Psoas muscle (tissue), 8 donors: ENCODE data around the gene LRCH4. TPM values are rescaled to one million over a fixed set of nuclear protein-coding genes. Genes with fewer than 3 reads are reported as not detected.
A peak's percentile ranks its signal among the peaks of the same experiment; 100 is the strongest.
"Not testable (repeated sequence)": the region's sequence is repeated elsewhere in the genome, so short reads cannot be mapped to it uniquely, and the experiment has no call there.

Experiments used
- ATAC-seq, 4 donors: fragments of 200-7000 bp; cut with Tn5 transposase; one replicate each; pipeline ENCODE4 v1.9.1; 2020; ENCODE audit warnings: moderate library complexity in 3 of 4, mild to moderate bottlenecking in 2 of 4
- DNase-seq, 2 donors: peaks; one replicate each; pipeline ENCODE4 v3.0.0-alpha.2; 2020
- H3K27ac ChIP-seq: fragments of 200-600 bp; one replicate; pipeline ENCODE4 v1.8.0; 2022
- H3K27me3 ChIP-seq, 3 donors: fragments of 200-600 bp in 1 of 3; one replicate each; pipeline versions ENCODE4 v1.6.1 to v1.8.0; 2013 to 2022; ENCODE audit warnings: low read length in 2 of 3, mild to moderate bottlenecking in 2 of 3, moderate library complexity in 1 of 3; ENCODE audit not compliant: insufficient read depth in 3 of 3
- H3K36me3 ChIP-seq, 2 donors: fragments of 200-600 bp in 1 of 2; one replicate each; pipeline versions ENCODE4 v1.6.1 to v1.8.0; 2013 to 2022; ENCODE audit warnings: low read depth in 1 of 2, mild to moderate bottlenecking in 1 of 2, moderate library complexity in 1 of 2; ENCODE audit not compliant: insufficient read depth in 1 of 2
- H3K4me1 ChIP-seq: fragments of 200-600 bp; one replicate; pipeline ENCODE4 v1.8.0; 2022
- H3K4me3 ChIP-seq: fragments of 200-600 bp; one replicate; pipeline ENCODE4 v1.8.0; 2022; ENCODE audit warnings: mild to moderate bottlenecking
- H3K9me3 ChIP-seq: fragments of 200-600 bp; one replicate; pipeline ENCODE4 v1.8.0; 2022
- CTCF ChIP-seq: fragments of 200-600 bp; IDR thresholded peaks from one replicate; pipeline ENCODE4 v1.8.0; 2022; ENCODE audit warnings: antibody characterized with exemption
- WGBS, 3 donors: extraction: QIAGEN DNeasy Blood & Tissue Kit; methylation state at CpG; one replicate each; pipeline versions ENCODE4 v1.1.6 to v1.1.7; 2013; 5-methylcytosine and 5-hydroxymethylcytosine counted together
- intact Hi-C, 2 donors: fragments of 100-400 bp; cut with DNase I; formaldehyde crosslinking; loops; one replicate each; pipeline versions ENCODE4 v1.11.0 to v1.14.2; 2022
- polyA plus RNA-seq, 3 donors: library from polyadenylated mRNA; stranded (reverse); fragments of 200-250 nt; gene quantifications; one replicate each; pipeline ENCODE4 v1.2.3, GENCODE V29; 2013
- total RNA-seq, 4 donors: library from RNA; stranded (reverse); fragmentation: NEBNext Ultra II Directional in 2 of 4; extraction: Animal tissue kit (Norgen Biotek cat#: 25700) in 2 of 4; gene quantifications; one replicate each; pipeline versions ENCODE4 v1.2.1 to v1.2.4, GENCODE V29; 2021 to 2023
- donor health status: healthy with polysubstance abuse.
- donor health status: DM: no; HTN: no; CAD: no; lungs with moderate emphysema.
- donor health status: Bipolar disorder and iron deficiency.
- donor health status: healthy.
- donor health status: DM: yes; HTN: yes; CAD: no.
- donor health status: DM: no; HTN: no; CAD: no.
- donor health status: DM: no; HTN: no; CAD: no.
- donor health status: DM: yes; HTN: yes; CAD: no.

The LRCH4 gene
- total and polyA plus RNA-seq, 7 donors: 16.7 to 41.5 (median 33.5) TPM

- WGBS, 3 donors: 59 to 76% (median 70%) methylated on average over 1 of the region's 1 CpG
- ATAC-seq (no peak), DNase-seq (no peak)
- Histone ChIP-seq H3K36me3 (no peaks in the 10 kb centered on the region), H3K27me3 (no peaks in the 10 kb centered on the region), H3K4me3 (no peak overlapping the region), H3K9me3 (no peaks in the 10 kb centered on the region), H3K4me1 (peaks cover 31% of the 10 kb centered on the region), H3K27ac (no peak overlapping the region)
- intact Hi-C loops: loop anchor here in 1 of 2 donors (5.0 kb wide), 1 partner anchor 66 kb away; the partner anchor contains the start of gene TSC22D4
- no peak for TF ChIP-seq CTCF
These were observed 42.3 kb downstream of the LRCH4 start for GRCh38 chr7:100543586-100543985.

DNA sequence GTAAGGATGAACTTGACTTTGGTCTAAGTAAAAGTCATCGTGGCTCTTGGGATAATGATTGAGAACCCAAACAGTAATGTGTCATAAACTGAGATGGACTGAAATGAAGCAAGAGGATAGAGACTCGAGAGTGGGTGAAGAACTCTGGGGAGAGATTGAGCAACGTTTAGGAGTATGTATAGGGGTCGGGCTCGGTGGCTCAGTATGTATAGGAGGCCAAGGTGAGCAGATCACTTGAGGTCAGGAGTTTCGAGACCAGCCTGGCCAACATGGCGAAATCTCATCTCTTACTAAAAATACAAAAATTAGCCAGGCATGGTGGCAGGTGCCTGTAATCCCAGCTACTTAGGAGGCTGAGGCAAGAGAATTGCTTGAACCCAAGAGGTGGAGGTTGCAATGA is 44.6 kb downstream of the LRCH4 start:
- DNase-seq, H3K27ac ChIP-seq, ATAC-seq, H3K9me3 ChIP-seq, H3K36me3 ChIP-seq, H3K4me3 ChIP-seq, H3K27me3 ChIP-seq: not testable (repeated sequence)
- 80 to 85% (median 81%) methylated on average over 7 of the region's 7 CpGs for WGBS, 3 donors
- H3K4me1 ChIP-seq: peaks cover 28% of the 10 kb centered on the region
- intact Hi-C loops: loop anchor here in 1 of 2 donors (5.0 kb wide), 1 partner anchor 64 kb away; the partner anchor contains the start of gene TSC22D4

DNA sequence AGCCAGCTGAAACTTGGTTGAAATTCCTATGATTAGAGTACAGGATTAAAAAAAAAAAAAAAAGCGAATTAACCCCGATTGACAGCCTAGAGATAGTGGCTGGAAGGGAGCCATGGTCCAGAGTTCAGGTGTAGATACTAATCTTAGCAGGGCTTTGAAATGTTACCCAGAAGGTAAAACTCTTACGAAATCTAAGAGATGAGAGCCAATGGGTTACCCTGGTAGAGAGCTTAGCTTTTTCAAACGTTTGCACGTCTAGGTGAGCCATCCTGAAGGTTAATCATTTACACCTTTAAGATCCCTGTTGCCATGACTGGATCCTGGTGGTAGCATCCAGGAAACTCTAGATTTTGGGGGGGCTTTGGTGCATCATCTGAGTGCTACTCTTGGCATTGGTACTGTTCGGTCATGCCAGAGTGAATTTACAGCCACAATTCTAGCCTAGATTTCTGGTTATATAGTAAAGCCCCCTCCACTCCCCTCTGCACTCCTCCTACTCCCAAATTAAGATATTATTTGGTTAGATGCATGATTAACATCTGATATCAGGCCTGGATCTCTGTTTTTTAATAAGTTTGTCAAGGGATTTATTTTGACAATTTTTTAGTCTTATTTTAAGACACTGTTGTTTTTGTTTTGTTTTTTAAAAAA is 45.7 kb downstream of the LRCH4 start:
- H3K27ac ChIP-seq: no peak overlapping the region

GRCh38 chr7:100539436-100540006 is 46.4 kb downstream of the LRCH4 start:
- Histone ChIP-seq H3K4me3 (peak overlapping the region; percentile 85), H3K27me3 (no peaks in the 10 kb centered on the region), H3K36me3 (no peaks in the 10 kb centered on the region), H3K4me1 (peaks cover 14% of the 10 kb centered on the region), H3K9me3 (no peaks in the 10 kb centered on the region), H3K27ac (peak overlapping the region; percentile 60)
- DNase-seq: no peak
- no peak for ATAC-seq
- WGBS, 3 donors: 0 to 1% (median 1%) methylated on average over 32 to 44 of the region's 44 CpGs
- no peak for TF ChIP-seq CTCF
- intact Hi-C loops: loop anchor here in 1 of 2 donors (5.0 kb wide), 1 partner anchor 62 kb away; the partner anchor contains the start of gene TSC22D4

More for the DNA sequence above, 45.7 kb downstream of the LRCH4 start:
- Histone ChIP-seq H3K27me3 (no peaks in the 10 kb centered on the region), H3K4me1 (peaks cover 18% of the 10 kb centered on the region), H3K36me3 (no peaks in the 10 kb centered on the region), H3K4me3 (peak overlapping the region; percentile 85), H3K9me3 (no peaks in the 10 kb centered on the region)
- ATAC-seq (no peak), DNase-seq (no peak)
- intact Hi-C loops: loop anchor here in 1 of 2 donors (5.0 kb wide), 1 partner anchor 63 kb away; the partner anchor contains the start of gene TSC22D4
- TF ChIP-seq CTCF: no peak
- 44 to 48% (median 45%) methylated on average over 6 of the region's 6 CpGs for WGBS, 3 donors

DNA sequence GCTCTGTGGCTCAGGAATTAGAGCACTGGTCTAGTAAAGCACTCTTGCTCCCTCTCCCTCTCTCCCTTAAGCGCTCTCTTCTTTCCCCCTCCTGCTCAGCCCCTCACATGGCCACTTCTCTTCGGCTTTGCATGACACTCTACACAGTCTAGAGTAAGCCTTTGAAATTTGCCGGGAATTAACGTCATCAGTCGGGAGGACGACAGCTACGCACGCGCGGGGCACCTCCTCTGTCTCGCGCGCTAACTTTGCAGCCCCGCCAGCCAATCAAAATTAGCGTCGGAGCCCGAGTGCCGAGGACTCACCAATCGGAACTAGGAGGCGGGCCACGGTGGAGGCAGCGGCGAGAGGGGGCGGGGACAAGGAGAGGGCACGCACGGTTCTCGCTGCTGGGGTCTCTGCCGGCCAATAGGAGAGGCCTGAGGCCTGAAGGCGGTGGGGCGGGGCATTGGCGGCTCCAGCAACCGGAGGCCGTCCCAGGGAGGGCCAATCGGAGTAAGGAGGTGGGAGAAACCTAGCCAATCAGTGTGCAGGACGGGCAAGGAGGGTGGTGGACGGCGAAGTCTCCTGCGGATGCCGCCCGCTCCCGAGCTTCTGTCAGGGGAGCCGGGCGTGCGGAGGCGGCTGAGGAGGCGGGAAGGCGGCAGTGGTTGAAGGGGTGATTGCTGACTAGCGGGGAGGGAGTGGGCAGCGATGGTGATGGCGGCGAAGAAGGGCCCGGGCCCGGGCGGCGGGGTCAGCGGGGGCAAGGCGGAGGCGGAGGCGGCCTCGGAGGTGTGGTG is 47.1 kb downstream of the LRCH4 start, which contains the start of gene AGFG2:
Gene AGFG2 (plus strand): TSS at position 550 of the 782 bp plus-strand sequence. CDS start 144 bp downstream, at position 694.
- Histone ChIP-seq H3K4me3 (peak within 1 kb of the TSS; percentile 85), H3K36me3 (no peaks in the 10 kb centered on the region), H3K4me1 (peaks cover 14% of the 10 kb centered on the region), H3K27ac (peak within 1 kb of the TSS; percentile 65), H3K27me3 (no peaks in the 10 kb centered on the region), H3K9me3 (no peaks in the 10 kb centered on the region)
- no peak for TF ChIP-seq CTCF
- 0% methylated on average over 51 to 60 of the region's 60 CpGs for WGBS, 3 donors
- ATAC-seq (peak; percentile 99 to 100 (median 100)), DNase-seq (peak; percentile 100)
- intact Hi-C loops: no loop called here
